Fibroblast of lung (primary cell): ENCODE measurements around the gene CCDC18.

Experiments
- EZH2 ChIP-seq: IDR thresholded peaks from 2 replicates; pipeline ENCODE4 v1.5.1; 2012; ENCODE audit warnings: low read length, control low read depth, mild to moderate bottlenecking; ENCODE audit errors: missing control alignments
- TF ChIP-seq, protein P1 (sequence below), 2 donors: IDR thresholded peaks in 1 of 2; conservative IDR thresholded peaks in 1 of 2; 1 replicate in 1 of 2; 2 replicates in 1 of 2; pipeline ENCODE4 v1.5.1; 2011 to 2012; ENCODE audit warnings: low read length in 2 of 2, control low read depth in 1 of 2, inconsistent platforms in 1 of 2, low read depth in 1 of 2, mild to moderate bottlenecking in 1 of 2

DNA sequence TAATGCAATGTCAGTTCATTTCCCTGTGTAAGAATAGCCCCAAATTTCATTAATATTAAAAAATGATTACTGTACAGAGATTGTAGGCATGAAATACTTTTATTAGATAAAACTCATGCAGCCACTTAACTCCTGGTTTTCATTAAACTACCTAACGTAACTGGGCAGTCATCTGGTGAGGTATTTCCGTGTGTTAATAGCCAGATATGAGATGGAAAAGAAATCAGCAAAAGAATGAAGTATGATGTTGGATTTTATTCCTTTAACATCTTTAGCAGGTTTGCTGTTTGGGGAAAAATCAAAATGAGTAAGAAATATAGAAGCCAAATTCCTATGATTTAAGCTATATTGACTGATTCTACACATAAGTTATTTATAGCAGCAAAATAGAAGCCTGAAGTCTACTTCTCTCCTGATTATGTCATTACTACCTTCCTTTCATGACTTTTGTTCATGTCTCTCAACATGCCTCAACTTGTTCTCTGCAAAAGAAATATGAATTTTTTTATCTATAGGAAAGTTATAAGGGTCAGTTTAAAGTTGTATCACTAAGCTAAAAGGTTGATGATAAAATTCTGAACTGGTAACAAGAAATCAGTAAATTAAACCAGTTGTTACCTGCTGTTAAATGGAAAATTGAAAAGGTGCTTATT, 42.6 kb downstream of the CCDC18 start:
- TF ChIP-seq, protein P1, sequence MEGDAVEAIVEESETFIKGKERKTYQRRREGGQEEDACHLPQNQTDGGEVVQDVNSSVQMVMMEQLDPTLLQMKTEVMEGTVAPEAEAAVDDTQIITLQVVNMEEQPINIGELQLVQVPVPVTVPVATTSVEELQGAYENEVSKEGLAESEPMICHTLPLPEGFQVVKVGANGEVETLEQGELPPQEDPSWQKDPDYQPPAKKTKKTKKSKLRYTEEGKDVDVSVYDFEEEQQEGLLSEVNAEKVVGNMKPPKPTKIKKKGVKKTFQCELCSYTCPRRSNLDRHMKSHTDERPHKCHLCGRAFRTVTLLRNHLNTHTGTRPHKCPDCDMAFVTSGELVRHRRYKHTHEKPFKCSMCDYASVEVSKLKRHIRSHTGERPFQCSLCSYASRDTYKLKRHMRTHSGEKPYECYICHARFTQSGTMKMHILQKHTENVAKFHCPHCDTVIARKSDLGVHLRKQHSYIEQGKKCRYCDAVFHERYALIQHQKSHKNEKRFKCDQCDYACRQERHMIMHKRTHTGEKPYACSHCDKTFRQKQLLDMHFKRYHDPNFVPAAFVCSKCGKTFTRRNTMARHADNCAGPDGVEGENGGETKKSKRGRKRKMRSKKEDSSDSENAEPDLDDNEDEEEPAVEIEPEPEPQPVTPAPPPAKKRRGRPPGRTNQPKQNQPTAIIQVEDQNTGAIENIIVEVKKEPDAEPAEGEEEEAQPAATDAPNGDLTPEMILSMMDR (conservative IDR thresholded peaks at IDR 0.05 in 1 of 2, IDR thresholded peaks at IDR 0.05 in 1 of 2; ENCODE audit: low read depth in 1 of 2, low read length in 2 of 2) = no peak
- TF ChIP-seq EZH2 = no peak
